Activated naive CD8-positive, alpha-beta T cell treated with anti-CD3 and anti-CD28 coated beads for 36 hours (primary cell): ENCODE measurements around the gene ADAM11. TPM values are rescaled to one million over a fixed set of nuclear protein-coding genes. Genes with fewer than 3 reads are reported as not detected.

ENCODE experiments used
- DNase-seq: peaks from one replicate; pipeline ENCODE4 v3.0.0; 2021
- H3K27ac Mint-ChIP-seq: one replicate; pipeline ENCODE4 v1.8.0; 2022; ENCODE audit warnings: mild to moderate bottlenecking, moderate library complexity, mixed read lengths
- H3K27me3 Mint-ChIP-seq: one replicate; pipeline ENCODE4 v1.8.0; 2022; ENCODE audit warnings: mild to moderate bottlenecking, mixed read lengths
- H3K36me3 Mint-ChIP-seq: one replicate; pipeline ENCODE4 v1.8.0; 2021; ENCODE audit warnings: mild to moderate bottlenecking, mixed read lengths
- H3K4me1 Mint-ChIP-seq: one replicate; pipeline ENCODE4 v1.8.0; 2021; ENCODE audit warnings: mixed read lengths
- H3K4me3 Mint-ChIP-seq: one replicate; pipeline ENCODE4 v1.8.0; 2022; ENCODE audit warnings: mild to moderate bottlenecking, moderate library complexity, mixed read lengths
- H3K9me3 Mint-ChIP-seq: one replicate; pipeline ENCODE4 v1.8.0; 2022; ENCODE audit warnings: mixed read lengths
- total RNA-seq, 2 experiments: library from RNA; stranded (reverse); gene quantifications; one replicate each; pipeline ENCODE4 v1.2.3, GENCODE V29; 2021

Gene ADAM11
- total RNA-seq, 2 experiments from 2014 or later, result 0.10 TPM

GRCh38 chr17:44826123-44826790, 67.5 kb downstream of the ADAM11 start:
- Mint-ChIP-seq H3K9me3 (no peaks in the 10 kb centered on the region), H3K4me1 (peaks cover 11% of the 10 kb centered on the region), H3K36me3 (no peaks in the 10 kb centered on the region), H3K27ac (no peak overlapping the region), H3K27me3 (peaks cover 57% of the 10 kb centered on the region), H3K4me3 (no peak overlapping the region)
- DNase-seq, result no peak

DNA sequence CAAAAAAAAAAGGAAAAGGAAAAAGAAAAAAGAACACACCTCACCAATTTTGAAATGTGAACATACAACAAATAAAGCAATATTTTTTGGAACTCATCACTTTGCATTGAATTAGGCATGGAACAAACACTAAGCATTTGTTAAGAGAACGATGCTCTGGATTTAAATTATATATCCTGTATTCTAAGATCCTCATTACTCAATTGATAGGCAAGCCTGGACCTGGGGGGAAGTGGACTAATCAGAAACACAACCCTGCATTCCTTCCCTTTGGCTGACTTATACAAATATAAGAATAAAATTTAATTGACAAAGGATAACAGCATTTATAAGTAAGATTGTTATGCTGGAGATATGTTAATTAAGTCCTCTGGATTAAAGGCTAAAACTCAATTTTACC, 69.1 kb downstream of the ADAM11 start:
- Mint-ChIP-seq H3K4me3 (no peak overlapping the region), H3K4me1 (peaks cover 11% of the 10 kb centered on the region), H3K36me3 (no peaks in the 10 kb centered on the region), H3K9me3 (no peaks in the 10 kb centered on the region), H3K27me3 (peaks cover 74% of the 10 kb centered on the region), H3K27ac (no peak overlapping the region)
- no peak for DNase-seq

DNA sequence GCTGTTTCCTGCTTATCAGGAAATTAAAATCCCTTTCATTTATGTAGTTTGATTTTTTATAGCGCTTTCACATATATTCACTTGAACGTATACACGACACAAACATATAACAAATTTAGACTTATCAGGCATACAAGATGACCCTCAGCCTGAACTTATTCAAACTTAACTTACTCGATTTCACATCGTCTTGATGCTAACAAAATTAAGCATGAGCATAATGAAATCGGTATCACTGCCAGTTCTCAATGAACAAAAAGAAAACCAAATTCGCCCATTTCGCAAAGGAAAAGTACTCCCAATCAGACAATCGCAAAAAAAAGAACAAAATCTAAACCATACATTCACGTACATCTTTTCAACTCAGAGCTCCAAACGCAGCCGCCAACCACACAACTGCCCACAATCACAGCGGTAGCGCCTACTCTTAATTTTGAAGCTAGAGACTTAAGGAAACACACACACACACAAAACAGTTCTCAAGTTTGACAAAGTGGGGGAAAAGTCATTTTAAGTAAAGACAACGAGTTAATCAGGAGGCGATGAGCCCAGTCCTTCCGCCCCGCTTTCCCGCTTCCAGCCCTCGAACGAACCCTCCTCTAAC, 70.2 kb downstream of the ADAM11 start:
- no peaks in the 10 kb centered on the region for H3K36me3 Mint-ChIP-seq
- H3K4me1 Mint-ChIP-seq, result peaks cover 11% of the 10 kb centered on the region
- H3K4me3 Mint-ChIP-seq, result peak overlapping the region; percentile 76
- DNase-seq, result peak; percentile 9
- no peak overlapping the region for H3K27ac Mint-ChIP-seq
- no peaks in the 10 kb centered on the region for H3K9me3 Mint-ChIP-seq
- peaks cover 71% of the 10 kb centered on the region for H3K27me3 Mint-ChIP-seq

GRCh38 chr17:44829523-44830358, 71.0 kb downstream of the ADAM11 start, which contains the start of gene GJC1:
GJC1 (minus strand) TSS chr17:44830287; CDS start chr17:44805817, 24,470 bp downstream.
- H3K36me3 Mint-ChIP-seq, result no peaks in the 10 kb centered on the region
- H3K27ac Mint-ChIP-seq, result peak within 1 kb of the TSS; percentile 48
- peaks cover 68% of the 10 kb centered on the region for H3K27me3 Mint-ChIP-seq
- H3K4me3 Mint-ChIP-seq, result peak within 1 kb of the TSS; percentile 76
- DNase-seq, result peak; percentile 46
- H3K9me3 Mint-ChIP-seq, result no peaks in the 10 kb centered on the region
- H3K4me1 Mint-ChIP-seq, result peaks cover 11% of the 10 kb centered on the region

GRCh38 chr17:44830359-44831288, 71.8 kb downstream of the ADAM11 start:
- Mint-ChIP-seq H3K27me3 (peaks cover 72% of the 10 kb centered on the region), H3K9me3 (no peaks in the 10 kb centered on the region), H3K36me3 (no peaks in the 10 kb centered on the region), H3K4me1 (peaks cover 11% of the 10 kb centered on the region), H3K4me3 (peak overlapping the region; percentile 65), H3K27ac (peak overlapping the region; percentile 48)
- no peak for DNase-seq

DNA sequence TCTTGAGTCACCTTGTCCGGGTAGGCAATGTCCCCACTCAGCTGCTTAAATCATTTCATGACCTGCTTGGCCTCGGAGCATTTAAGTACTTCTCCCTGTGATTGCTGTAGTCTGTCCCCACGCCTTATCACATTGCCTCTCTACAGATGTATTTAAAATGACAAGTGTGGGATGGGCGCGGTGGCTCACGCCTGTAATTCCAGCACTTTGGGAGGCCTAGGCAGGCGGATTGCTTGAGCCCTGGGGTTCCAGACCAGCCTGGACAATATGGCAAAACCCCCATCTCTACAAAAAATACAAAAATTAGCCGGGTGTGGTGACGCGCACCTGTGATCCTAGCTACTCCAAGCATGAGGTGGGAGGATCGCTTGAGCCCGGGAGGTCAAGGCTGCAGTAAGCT, 72.6 kb downstream of the ADAM11 start:
- H3K36me3 Mint-ChIP-seq, result no peaks in the 10 kb centered on the region
- no peak for DNase-seq
- H3K27me3 Mint-ChIP-seq, result peaks cover 65% of the 10 kb centered on the region
- peaks cover 11% of the 10 kb centered on the region for H3K4me1 Mint-ChIP-seq
- no peaks in the 10 kb centered on the region for H3K9me3 Mint-ChIP-seq
- H3K4me3 Mint-ChIP-seq, result no peak overlapping the region
- no peak overlapping the region for H3K27ac Mint-ChIP-seq

Other genes starting within 250 kb of the ADAM11 start
- gene FZD2, start 201.5 kb upstream of the ADAM11 start, total RNA-seq, result not detected
- gene MEIOC, start 102.5 kb upstream of the ADAM11 start, total RNA-seq, result under 1 TPM; 0.19 to 0.30 TPM
- gene CCDC43, start 69.2 kb upstream of the ADAM11 start, total RNA-seq, result 10 to 100 TPM; 34.4 to 36.7 TPM
- 10 to 100 TPM; 21.9 to 24.6 TPM for gene DBF4B, start 50.3 kb upstream of the ADAM11 start, total RNA-seq
- gene GJC1, start 71.3 kb downstream of the ADAM11 start, total RNA-seq, result 1 to 10 TPM; 6.9 to 7.8 TPM
- not detected for gene HIGD1B, start 88.9 kb downstream of the ADAM11 start, total RNA-seq
- gene EFTUD2, start 140.5 kb downstream of the ADAM11 start, total RNA-seq, result 100 to 1,000 TPM; 258 TPM
- not detected for gene GFAP, start 156.5 kb downstream of the ADAM11 start, total RNA-seq
- gene KIF18B, start 188.8 kb downstream of the ADAM11 start, total RNA-seq, result 10 to 100 TPM; 36.7 to 37.1 TPM
- gene C1QL1, start 209.3 kb downstream of the ADAM11 start, total RNA-seq, result not detected